Nephron (organoid): ENCODE results near the gene NPC1.

Source experiments
- H3K27ac Mint-ChIP-seq, 3 experiments: 2 replicates each; pipeline ENCODE4 v1.8.0; 2020; ENCODE audit warnings: mixed read lengths in 3 of 3, mild to moderate bottlenecking in 2 of 3, moderate library complexity in 1 of 3
- H3K27me3 Mint-ChIP-seq: 2 replicates; pipeline ENCODE4 v1.8.0; 2021; ENCODE audit warnings: low read depth, mild to moderate bottlenecking, moderate library complexity, mixed read lengths
- H3K36me3 Mint-ChIP-seq: 2 replicates; pipeline ENCODE4 v1.8.0; 2020; ENCODE audit warnings: low read depth, mixed read lengths
- H3K4me1 Mint-ChIP-seq: 2 replicates; pipeline ENCODE4 v1.8.0; 2020; ENCODE audit warnings: mixed read lengths
- H3K4me3 Mint-ChIP-seq, 3 experiments: 2 replicates each; pipeline ENCODE4 v1.8.0; 2020; ENCODE audit warnings: mild to moderate bottlenecking in 3 of 3, mixed read lengths in 3 of 3, moderate library complexity in 2 of 3
- H3K9me3 Mint-ChIP-seq: 2 replicates; pipeline ENCODE4 v1.8.0; 2020; ENCODE audit warnings: mixed read lengths
- TF ChIP-seq, protein P1 (sequence below), 3 experiments: fragments of 200-600 bp; sonication (generic); IDR thresholded peaks; one replicate each; pipeline ENCODE4 v1.5.0; 2021; ENCODE audit warnings: antibody characterized with exemption in 3 of 3; ENCODE audit not compliant: unreplicated experiment in 3 of 3

Gene NPC1

DNA sequence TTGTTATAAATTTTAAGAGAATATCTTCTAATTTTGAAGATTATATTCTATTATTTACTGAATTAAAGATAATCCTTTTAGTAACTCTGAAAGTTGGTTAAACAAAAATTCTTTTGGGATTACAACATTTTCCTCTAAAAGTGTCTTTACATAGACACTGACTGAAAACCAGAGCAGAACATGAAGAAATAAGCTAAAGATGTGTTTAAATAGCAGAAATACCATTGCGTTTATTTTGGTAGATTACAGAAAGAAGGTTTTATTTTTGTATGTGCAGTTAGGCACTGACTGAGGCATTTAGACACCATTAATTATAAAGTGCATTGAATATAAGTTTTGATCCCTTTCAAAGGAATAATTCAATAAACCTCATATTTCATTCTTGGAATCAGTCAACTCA, 13.5 kb upstream of the NPC1 start:
- Mint-ChIP-seq H3K4me3 (no peak overlapping the region), H3K9me3 (no peaks in the 10 kb centered on the region), H3K27me3 (peaks cover 4% of the 10 kb centered on the region), H3K4me1 (no peaks in the 10 kb centered on the region), H3K27ac (no peak overlapping the region), H3K36me3 (no peaks in the 10 kb centered on the region)
- TF ChIP-seq, protein P1, sequence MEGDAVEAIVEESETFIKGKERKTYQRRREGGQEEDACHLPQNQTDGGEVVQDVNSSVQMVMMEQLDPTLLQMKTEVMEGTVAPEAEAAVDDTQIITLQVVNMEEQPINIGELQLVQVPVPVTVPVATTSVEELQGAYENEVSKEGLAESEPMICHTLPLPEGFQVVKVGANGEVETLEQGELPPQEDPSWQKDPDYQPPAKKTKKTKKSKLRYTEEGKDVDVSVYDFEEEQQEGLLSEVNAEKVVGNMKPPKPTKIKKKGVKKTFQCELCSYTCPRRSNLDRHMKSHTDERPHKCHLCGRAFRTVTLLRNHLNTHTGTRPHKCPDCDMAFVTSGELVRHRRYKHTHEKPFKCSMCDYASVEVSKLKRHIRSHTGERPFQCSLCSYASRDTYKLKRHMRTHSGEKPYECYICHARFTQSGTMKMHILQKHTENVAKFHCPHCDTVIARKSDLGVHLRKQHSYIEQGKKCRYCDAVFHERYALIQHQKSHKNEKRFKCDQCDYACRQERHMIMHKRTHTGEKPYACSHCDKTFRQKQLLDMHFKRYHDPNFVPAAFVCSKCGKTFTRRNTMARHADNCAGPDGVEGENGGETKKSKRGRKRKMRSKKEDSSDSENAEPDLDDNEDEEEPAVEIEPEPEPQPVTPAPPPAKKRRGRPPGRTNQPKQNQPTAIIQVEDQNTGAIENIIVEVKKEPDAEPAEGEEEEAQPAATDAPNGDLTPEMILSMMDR (IDR thresholded peaks at IDR 0.05; ENCODE audit: unreplicated experiment in 3 of 3): no peak

DNA sequence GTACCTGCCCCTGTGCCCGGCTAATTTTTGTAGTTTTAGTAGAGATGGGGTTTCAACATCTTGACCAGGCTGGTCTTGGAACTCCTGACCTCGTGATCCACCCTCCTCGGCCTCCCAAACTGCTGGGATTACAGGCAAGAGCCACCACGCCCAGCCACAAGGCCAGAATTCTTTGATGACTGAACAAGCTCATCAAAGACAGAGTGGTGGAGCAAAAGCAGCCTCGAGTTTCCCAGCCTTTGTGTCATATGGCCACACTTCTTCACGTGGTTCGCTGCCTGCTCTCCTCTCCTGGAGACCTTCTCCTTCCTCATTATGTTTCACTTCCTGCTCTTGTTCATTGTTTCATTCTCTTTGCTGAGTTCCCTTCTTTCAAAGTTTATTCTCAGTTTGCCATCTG, 9.9 kb upstream of the NPC1 start:
- H3K4me1 Mint-ChIP-seq: no peaks in the 10 kb centered on the region
- no peak overlapping the region for H3K27ac Mint-ChIP-seq
- no peaks in the 10 kb centered on the region for H3K27me3 Mint-ChIP-seq
- TF ChIP-seq, protein P1 (IDR thresholded peaks at IDR 0.05; ENCODE audit: unreplicated experiment in 3 of 3): no peak
- no peaks in the 10 kb centered on the region for H3K36me3 Mint-ChIP-seq
- no peak overlapping the region for H3K4me3 Mint-ChIP-seq
- H3K9me3 Mint-ChIP-seq: no peaks in the 10 kb centered on the region

DNA sequence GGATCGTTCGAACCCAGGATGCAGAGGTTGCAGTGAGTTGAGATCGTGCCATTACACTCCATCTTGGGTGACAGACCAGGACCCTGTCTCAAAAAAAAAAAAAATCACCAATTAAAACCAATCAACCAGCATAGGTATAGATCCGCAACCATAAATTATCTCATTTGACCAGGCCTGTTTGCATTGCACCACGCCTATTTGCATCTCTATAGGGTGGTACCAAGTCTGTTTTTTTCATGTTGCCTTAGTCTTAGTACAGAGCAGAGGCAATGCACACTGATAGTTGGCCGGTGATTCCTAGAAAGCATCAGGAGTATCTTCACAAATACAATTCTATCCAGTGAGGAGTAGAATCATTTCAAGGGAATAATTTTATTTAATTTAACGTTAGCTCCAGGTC, 9.3 kb upstream of the NPC1 start:
- H3K9me3 Mint-ChIP-seq: no peaks in the 10 kb centered on the region
- no peaks in the 10 kb centered on the region for H3K36me3 Mint-ChIP-seq
- no peaks in the 10 kb centered on the region for H3K27me3 Mint-ChIP-seq
- TF ChIP-seq, protein P1 (IDR thresholded peaks at IDR 0.05; ENCODE audit: unreplicated experiment in 3 of 3): no peak
- H3K4me1 Mint-ChIP-seq: no peaks in the 10 kb centered on the region
- no peak overlapping the region for H3K27ac Mint-ChIP-seq
- no peak overlapping the region for H3K4me3 Mint-ChIP-seq

DNA sequence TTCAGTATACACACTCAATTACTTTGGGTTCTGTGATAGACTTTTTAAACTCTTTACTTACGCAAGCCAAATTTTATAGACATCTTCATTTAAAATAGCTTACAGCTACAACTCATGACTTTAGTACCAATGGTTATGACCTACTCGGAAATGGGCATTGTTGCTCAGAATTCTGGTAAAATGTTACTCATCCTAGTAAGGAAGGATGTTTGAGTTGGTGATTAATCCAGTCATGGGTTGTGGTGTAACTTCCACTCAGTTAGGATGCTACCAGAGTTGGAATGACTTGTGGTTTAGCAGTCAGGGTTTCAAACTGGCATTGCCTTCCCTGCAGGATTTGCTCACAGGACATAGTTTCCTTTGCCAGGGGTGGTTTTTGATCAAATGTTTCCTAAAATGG, 7.4 kb upstream of the NPC1 start:
- Mint-ChIP-seq H3K4me1 (no peaks in the 10 kb centered on the region), H3K27me3 (peaks cover 7% of the 10 kb centered on the region), H3K4me3 (no peak overlapping the region), H3K27ac (no peak overlapping the region), H3K9me3 (no peaks in the 10 kb centered on the region), H3K36me3 (no peaks in the 10 kb centered on the region)
- TF ChIP-seq, protein P1 (IDR thresholded peaks at IDR 0.05; ENCODE audit: unreplicated experiment in 3 of 3): no peak

DNA sequence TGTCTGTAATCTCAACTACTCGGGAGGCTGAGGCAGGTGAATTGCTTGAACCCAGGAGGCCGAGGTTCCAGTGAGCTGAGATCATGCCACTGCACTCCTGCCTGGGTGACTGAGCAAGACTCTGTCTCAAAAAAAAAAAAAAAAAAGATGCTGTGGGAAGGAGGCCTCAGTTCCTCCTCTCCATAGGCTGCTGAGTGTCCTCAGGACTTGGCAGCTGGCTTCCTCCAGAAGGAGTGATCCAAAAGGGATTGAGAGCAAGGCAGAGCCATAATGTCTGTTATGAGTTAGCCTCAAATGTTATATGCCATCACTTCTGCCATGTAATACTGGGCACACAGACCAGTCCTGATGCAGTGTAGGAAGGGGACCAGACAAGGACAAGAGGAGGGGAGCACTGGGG, 6.6 kb upstream of the NPC1 start:
- H3K36me3 Mint-ChIP-seq: no peaks in the 10 kb centered on the region
- H3K27me3 Mint-ChIP-seq: peaks cover 14% of the 10 kb centered on the region
- no peaks in the 10 kb centered on the region for H3K4me1 Mint-ChIP-seq
- H3K9me3 Mint-ChIP-seq: no peaks in the 10 kb centered on the region
- H3K4me3 Mint-ChIP-seq: no peak overlapping the region
- no peak overlapping the region for H3K27ac Mint-ChIP-seq
- TF ChIP-seq, protein P1 (IDR thresholded peaks at IDR 0.05; ENCODE audit: unreplicated experiment in 3 of 3): no peak

DNA sequence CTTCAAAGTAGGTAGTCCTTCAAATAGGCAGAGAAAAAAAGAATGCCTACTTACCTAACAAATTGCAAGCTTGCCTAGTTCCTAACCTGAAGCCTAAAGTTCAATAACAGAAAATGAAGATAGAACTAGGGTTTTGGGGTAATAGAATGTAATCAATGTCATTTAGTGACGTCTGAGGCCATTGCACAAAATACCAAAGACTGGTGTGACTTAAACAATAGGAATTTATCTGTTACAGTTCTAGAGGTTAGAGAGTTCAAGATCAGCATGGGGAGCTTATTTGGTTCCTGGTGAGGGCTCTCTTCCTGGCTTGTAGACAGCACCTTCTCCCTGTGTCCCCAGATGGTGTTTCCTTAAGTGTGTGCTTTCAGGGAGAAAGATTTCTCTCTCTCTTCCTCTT, 4.7 kb upstream of the NPC1 start:
- Mint-ChIP-seq H3K36me3 (no peaks in the 10 kb centered on the region), H3K27me3 (peaks cover 14% of the 10 kb centered on the region), H3K9me3 (no peaks in the 10 kb centered on the region), H3K4me3 (no peak overlapping the region), H3K27ac (no peak overlapping the region), H3K4me1 (no peaks in the 10 kb centered on the region)
- TF ChIP-seq, protein P1 (IDR thresholded peaks at IDR 0.05; ENCODE audit: unreplicated experiment in 3 of 3): no peak
